Stimulated activated CD4-positive, alpha-beta T cell treated with anti-CD3 and anti-CD28 coated beads, Interleukin-4, amount 100 ng/mL, for 48 hours (primary cell): ENCODE results near the gene IPO4.

Experiments used
- DNase-seq, 2 donors: peaks; one replicate each; pipeline ENCODE4 v3.0.0-alpha.2; 2020; ENCODE audit warnings: low read depth in 2 of 2

The IPO4 gene

DNA sequence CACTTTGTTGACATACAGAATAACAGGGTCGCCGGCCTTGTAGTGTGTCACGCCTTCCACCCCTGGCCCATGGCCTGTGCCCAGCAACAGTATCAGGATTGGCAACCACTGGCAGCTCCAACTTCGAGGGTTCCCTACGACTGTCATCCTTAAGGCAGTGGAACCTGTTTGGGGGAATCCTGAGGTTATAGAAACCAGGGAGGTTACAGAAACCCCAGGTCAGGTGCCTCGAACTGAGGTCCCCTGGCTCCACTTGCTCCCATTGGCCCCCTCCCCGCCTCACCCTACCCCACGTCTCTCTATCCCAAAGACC lies 6.2 kb upstream of the IPO4 start:
- DNase-seq: no peak

DNA sequence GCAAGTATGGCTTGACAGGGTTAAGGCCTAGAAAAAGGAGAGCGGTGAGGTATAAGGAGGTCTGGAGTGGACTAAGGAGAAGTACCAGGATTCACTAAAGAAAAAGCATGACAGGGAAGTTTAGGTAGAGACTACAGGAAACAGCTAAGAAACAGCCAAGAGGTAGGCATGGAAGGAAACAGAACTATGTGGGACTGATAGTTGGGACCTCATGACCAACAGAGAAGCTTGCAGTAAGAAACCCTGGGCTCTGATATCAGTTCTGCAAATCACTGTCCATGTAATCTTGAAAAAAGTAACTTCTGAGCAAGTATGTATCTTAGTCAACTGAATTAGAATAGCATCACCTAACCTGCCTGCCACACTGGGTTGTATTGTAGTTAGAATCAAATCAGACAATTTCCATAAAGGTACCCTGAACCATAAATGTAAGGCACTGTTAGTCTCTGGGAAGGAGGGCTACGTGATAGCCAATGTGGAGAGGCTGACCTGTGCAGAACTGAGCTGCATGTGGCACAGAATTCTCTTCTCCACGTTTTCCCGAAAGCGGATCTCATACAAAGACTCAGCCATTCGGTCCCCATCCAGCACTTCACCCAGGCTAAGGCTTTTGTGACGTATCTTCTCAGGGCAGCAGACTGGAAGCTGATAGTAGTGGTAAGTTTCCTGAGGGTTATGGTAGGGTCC lies 5.7 kb upstream of the IPO4 start:
- no peak for DNase-seq

DNA sequence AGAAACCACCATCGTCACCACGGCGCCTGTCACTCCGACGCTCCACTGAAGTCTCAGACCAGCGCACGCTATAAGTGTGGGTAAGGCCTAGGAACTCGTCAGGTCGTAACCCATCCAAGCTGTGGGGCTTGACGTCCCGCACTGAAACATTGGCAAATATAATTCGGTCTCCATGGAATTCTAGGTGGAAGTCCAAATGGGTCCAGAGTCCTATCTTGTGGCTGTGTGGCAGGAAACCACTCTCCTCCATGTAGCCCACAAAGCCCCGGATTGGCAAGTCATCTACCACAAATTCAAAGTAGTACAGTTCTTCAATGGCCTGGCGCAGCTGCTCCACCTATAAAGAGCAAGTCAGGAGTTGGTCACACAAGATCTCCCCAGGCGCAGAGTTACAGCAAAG lies 4.3 kb upstream of the IPO4 start:
- DNase-seq: no peak

DNA sequence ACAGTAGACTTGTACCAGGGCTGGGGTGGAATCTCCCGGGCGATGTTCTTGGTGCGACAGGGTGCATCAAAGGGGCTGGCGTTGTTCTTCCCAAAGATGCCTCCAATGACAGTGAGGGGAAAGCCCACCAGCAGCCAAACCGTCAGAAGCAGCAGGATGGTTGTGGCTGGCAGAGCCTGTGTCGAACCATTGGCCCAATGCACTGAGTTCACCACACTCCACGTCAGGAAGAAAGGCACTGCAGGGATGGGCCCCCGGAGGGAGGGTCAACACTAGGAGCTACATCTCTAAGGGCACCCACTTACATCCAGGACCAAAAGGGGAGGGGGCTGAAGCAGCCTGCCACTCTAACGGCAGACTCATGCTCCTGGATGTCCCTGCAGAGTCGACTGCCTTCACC lies 1.8 kb upstream of the IPO4 start:
- no peak for DNase-seq

DNA sequence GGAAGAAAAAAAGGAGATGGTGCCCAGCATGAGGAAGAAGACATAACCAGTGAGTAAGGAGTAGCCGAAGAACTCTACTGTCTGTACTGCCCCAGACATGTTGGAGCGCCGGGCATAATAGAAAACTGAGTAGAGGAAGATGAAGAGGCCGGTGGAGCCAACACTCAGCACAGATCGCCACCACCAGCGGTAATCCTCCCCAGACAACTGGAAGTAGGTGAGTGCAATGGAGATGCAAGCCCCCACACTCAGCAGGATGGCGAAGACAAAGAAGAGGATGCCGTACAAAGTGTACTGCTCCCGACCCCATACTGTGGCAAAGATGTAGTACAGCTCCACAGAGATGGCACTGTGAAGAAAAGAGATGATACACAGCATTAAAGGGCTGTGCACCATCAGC lies 844 bp upstream of the IPO4 start:
- DNase-seq: no peak

DNA sequence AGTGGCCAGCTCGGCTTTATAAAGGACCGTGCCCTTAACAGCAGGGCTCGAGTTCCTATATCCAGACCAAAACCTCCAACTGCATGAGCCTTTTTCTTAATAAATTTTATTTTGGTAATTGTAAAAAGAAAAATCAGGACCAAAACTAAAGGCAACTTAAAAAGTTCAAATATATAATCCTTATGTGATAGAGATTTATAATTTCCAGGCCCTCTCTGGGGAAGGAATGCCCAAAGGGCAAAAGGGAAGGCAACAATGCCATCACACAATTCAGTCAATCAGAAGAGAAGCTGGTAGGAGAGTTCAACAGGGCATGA lies 401 bp upstream of the IPO4 start:
- DNase-seq: no peak

DNA sequence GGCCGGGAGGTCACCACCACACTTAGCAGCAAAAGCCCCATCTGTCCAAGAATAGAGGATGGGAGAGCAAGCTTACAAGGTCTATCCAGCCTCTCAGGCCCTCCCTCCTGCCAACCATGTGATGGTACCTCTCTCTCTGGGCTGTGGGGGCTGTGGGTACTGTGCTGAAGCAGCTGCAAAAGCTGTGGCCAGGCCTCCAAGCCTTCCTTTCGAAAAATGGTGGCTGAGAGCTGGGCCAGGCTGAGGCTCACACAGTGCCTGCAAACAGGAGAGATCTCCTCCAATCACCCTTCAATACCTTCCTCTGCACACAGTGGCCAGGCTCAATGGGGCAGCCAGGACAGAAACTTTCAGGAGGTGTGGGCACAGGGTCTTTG lies 1.1 kb downstream of the IPO4 start:
- no peak for DNase-seq

DNA sequence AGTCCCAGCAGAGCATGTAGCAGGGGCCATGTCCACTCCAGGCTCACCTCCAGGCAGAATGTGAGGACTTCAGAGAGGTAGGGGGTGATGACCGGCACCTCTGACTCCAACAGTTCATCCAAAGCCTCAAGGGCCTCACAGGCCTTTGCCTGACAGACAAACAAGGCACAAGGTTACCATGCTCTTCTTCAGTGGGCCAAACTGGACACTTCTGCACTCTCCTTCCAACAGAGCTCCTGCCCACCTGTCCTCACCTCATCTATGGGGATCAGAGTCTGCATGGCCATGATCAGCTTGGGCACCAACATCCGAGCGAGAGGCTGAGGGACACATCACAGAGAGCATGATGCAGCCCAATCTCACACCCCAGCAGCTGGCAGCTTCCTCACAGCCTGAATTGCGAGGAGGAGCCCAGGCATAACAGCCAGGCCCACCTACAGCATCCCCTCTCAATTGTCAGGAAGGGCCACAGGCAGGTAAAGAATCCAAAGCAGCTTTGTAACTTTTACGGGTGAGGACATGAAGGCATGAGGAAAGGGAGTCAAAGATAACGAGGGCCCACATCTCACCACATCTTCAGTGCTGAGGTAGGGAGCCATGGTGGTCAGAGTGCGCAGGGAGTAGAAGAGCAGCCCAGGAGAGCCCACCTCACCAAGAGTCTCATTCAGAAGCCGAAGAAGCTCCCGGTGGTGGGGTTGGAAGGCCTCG lies 1.6 kb downstream of the IPO4 start:
- no peak for DNase-seq

DNA sequence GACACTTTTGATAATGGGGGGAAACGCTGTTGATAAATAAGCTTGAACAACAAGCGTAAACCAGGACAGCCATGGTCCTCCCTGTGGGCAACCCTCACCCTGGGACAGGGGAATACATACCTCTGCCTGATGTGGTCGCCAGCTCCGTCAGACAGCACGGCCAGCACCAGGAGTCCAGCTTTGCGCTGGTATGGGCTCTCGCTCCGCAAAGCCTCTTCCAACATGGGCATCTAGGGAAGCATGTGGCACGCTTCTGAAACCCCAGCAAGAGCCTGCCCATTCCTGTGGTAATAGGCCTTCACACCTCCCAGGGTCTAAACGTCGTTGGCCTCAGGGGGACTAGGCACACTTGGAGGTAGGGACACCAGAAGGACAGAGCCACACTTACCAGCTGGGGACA lies 2.9 kb downstream of the IPO4 start:
- no peak for DNase-seq

DNA sequence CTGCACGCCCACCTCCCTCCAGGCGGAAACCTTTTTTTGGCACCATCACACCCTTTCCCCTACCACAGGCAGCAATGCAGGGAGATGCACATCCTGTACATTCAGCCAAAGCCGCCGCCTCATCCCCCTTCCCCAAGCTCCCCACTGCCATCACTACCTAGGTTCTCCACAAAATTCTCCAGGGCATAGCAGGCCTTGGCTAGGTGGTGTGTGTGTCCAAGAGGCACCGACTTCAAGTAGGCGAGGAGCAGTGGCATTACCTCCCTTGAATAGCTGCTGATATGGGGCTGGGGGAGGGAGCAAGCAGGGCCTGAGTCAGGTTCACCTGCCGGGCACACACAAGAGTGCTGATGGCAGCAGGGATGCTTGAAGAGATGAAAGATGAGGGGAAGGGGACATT lies 3.6 kb downstream of the IPO4 start:
- DNase-seq: no peak

DNA sequence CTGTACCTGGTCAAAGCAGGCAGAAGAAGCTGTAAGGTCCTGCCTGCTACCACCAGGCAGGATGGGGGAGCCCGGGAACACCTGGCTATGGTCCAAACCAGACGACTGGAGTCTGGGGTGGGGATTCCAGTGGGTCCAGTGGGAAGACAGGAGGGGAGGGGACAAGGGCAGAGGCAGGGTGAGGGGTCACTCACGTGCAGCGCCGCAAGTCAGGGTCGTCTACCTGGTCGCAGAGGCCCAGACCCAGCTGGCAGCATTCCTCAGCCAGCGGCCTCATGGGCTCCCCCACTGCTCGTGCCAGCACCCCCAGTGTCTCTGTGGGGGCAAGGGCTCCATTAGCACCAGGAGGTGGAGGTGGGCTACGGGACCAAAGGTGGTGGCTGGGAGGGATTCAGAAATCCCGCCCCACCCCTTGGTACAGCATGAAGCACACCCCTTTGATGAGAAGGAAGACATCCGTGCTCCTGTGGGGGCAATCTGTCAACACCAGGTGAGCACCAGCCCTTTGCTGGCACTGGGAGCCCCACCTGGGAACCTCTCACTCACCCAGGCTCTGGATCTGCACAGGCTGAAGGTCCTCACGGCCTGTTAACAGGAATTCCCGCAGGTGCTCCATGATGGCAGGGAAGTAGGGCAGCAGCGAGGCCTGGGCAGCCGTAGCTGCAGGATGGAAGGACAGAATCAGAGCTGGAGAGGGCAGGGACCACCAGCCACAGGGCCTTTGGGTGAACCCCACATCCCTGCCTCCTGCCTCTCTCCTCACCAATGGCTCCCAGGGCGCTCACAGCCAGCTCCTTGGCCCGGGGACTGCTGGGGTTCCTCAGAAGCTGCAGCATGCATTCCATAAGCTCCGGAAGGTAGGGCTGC lies 4.3 kb downstream of the IPO4 start:
- DNase-seq: no peak

DNA sequence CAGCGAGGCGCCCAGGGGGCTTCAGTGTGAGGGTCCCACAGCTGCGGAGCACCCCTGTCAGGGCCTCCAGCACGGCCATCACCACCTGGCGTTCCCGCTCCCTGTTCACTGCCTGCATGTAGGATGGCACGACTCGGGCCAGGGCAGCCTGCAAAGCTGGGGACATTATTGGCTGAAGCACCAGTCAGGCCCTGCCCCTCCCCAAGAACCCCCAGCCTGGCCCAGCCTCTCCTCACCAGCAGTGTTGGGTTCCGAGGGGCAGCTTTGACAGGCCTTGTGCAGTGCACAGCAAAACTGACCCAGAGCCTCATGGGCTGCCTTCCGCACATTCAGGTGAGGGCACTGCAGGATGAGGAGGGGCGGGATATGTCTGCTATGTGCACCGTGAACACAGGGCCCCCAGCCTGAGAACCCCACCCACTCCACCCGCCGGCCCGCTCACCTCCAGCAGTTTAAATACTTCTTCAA lies 5.6 kb downstream of the IPO4 start:
- no peak for DNase-seq

DNA sequence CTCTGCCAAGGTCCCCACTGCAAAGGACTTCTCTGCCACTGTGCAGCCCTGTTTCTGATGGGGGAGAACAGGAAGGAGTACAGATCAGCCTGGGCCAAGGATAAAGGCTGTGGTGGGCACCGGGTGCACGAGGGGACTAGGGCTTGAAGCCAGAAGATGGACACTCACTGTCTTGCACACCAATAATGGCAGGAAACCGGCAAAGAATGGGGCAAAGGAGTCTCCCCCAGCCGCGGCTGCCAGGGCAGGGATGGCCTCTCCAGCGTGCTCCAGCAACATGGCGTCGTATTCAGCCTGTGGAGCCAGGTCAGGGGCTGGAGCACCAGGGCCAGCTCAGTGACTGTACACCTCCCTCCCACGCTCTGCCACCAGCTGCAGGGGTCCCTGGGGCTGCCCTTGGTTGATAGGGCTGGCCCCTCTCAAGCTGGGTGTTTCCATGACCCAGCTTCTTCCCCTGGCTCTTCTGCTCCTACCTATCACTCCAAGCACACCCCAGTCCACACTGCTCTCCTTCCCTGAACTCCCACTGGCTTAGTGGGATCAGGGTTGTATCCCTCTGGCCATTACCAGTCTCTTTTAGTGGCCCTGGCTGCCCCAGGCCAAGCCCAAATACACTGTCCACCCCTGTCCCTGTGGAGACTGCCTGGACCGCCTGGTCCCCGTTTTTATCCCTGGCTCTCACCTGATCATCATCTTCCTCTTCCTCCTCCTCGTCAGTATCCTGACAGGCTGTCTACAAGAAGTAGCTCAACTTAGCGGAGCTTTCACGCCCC lies 6.3 kb downstream of the IPO4 start:
- DNase-seq: no peak

DNA sequence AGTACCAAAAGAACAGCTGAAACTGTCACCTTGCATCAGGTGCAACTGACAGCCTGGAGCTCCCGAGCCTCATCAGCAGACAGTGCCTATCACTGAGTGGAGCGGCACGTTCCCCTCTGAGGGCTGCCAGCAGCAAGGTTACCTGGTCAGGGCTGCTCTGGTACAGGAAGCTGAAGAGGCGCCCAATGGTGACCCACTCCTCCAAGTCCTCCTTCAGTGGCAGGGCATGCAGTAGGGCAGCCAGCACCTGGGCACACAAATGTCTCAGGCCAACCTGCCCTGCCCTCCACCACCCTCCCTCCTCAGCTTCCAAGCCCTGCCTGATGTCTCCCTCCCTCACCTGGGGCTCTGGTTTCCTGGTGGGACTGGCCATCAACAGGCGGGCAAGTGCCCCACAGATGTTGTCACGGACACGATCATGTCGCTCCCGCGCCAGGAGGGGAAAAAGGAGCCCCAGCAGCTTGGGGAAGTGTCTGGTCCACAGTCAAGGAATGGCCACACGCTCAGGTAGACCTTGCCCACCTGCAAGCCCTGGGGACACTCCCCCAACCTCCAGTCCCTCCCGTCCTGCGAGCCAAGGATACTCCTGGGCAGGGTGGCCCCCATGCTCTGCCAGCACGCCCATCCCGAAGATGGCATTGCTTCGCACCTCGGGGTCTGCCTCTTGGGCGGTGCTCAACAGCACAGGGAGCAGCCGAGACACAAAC lies 7.1 kb downstream of the IPO4 start:
- no peak for DNase-seq

DNA sequence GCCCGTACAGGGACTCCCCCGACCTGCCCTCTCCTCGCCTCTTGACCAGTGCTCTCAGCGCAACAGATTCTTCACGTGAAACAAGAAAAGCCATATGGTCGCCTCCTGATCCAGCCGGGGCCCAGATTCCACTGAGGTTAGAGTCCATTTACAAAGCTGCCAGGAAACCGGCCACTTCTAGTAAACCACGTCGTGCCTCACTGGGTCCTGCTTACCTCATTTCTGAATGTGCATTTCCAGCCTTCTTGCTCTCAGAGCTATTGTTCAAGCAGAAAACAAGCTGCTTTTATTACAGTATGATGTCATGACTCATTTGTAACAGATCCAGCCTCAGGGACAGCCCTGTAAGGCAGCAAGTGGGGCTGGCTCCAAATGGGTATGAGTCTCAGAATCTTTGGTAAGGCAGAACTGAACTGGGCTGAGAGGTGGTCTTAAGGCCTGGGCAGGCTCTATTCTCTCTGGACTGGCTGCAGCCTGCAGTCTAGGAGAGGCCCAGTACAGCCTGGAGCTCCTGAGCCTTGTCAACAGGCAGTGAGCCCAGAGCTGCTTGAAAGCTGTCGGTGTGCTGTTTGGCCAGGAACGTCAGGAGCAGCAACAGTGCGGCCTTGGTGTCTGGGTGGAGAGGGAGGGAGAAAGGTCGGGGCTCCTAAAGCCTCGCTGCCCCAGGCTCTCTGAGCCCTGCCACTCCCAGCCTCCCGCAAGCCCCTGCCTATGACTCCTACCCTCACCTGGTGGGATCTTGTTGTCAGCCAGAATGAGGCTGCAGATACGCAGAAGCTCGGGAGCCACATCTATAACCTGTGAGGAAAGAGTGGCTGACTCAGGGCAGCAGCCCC lies 8.4 kb downstream of the IPO4 start:
- no peak for DNase-seq

DNA sequence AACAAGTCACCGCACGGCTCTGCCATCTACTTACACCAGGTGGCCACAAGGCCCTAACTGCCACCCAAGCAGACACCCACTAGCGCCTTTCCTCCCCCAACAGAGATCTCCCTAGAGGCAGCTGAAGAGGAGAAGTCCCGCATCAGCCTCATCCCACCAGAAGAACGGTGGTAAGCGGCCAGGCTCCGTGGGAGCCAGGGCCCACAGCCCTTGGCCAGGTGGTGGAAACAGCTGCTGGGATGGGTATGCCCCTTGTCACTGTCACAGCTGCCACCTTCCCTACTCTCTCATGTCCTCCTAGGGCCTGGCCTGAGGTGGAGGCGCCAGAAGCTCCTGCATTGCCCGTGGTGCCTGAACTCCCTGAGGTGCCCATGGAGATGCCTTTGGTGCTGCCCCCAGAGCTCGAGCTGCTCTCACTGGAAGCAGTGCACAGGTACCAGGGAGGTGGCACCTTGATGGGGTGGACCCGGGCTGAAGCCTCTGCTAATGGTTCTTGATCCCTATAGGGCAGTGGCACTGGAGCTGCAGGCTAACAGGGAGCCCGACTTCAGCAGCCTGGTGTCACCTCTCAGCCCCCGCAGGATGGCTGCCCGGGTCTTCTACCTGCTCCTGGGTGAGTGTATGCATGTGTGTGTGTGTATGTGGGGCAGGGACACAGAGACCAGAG lies 9.2 kb downstream of the IPO4 start:
- DNase-seq: no peak

DNA sequence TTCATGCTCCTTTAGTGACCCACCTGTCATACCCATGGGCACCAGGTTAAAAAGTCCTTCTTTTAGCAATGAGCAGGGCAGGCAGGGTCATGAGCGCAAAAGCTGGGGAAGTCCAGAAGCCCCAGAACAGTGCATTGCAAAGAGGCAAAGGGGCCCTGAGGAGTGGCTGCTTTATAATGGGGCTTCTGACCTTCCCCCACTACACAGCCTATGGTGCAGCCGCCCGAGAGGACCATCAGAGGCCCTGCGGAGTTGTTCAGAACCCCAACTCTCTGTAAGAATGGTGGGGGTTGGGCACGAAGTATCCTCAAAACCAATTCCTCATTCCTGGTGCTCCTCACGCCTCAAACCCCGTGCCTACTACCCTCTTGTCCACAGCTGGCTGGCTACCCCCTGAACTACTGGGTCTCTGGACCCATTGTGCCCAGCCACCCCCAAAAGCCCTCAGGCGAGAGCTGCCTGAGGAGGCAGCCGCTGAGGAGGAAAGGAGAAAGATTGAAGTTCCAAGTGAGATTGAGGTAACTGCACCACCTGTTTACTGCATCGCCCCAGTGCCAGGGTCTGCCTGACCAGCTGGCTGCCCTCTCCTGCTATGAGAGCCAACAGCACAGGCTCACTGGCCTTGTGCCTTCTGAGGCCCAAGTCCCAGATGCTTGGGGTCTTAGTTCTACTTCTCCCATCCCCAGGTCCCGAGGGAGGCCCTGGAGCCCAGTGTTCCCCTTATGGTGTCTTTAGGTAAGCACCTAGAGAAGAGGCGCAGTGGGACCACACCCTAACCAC lies 10.0 kb downstream of the IPO4 start:
- no peak for DNase-seq

DNA sequence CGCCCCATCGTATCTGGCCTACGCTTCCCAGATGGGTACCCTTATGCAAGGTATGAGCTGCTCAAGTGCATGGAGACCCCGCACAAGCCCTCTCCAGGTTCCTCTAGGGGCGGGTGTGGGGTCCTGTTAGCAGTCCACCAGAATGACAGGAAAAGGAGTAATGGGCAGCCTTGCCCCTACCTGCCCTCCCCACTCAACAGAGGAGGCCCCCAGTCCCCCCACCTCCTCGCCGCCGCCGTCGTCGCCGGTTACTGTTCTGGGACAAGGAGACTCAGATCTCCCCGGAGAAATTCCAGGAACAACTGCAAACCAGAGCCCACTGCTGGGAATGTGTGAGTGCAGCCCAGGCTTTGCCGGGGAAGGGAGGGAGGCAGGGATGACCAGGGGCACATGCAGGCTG lies 10.7 kb downstream of the IPO4 start:
- DNase-seq: no peak

DNA sequence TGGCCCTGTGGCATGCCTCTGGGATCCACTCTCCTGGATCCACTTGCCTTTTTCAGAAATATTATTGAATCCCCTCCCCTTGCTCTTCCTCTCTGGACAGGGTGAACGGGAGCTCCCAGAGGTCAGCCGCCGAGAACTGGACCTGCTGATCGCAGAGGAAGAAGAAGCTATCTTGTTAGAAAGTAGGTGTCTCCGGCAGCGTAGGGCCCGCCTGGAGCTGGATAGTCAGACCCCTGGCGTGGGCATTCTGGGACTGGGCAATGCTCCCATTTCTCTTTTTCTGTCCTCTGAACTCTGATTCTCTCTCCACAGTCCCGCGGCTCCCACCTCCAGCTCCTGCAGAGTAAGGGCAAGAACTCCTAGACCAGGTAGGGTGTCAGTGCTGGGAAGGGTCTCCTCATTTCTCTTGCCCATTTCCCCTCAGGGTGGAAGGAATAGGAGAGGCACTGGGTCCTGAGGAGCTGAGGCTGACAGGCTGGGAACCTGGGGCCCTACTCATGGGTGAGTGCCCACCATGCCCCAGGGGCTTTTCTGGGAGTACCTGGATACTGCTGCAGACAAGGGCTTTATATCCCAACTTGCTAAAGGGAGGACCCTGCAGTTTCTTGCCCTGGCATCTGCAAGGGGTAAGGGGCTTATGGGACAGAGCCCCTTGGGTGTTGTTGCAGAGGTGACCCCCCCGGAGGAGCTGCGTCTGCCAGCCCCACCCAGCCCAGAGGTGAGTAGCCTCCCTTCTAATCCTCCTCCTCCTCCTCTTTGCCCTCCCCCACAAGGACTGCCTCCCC lies 11.4 kb downstream of the IPO4 start:
- DNase-seq: no peak
